ENCODE results near the gene ETV3. TPM values are rescaled to one million over a fixed set of nuclear protein-coding genes. Genes with fewer than 3 reads are reported as not detected.

ETV3 gene
- total and polyA plus RNA-seq, 10 of the 15 experiments (the other 5 are each of a cell fraction or from before 2014, with no cell fraction given) = 1.7 to 13.8 (median 7.2) TPM

GRCh38 chr1:157097692-157098091 is 40.5 kb downstream of the ETV3 start:
- no peak overlapping the region for H3K9ac ChIP-seq (ENCODE audit: control insufficient read depth, insufficient read depth, low read length)
- ChIA-PET CTCF (interaction anchor here (1.2 to 6.4 kb wide), 2 partner anchors 58 to 70 kb away, joined by 3 to 41 read pairs; no protein-coding TSS in a partner anchor), SMC1A (ENCODE audit: uncharacterized antibody, unreplicated experiment) (interaction anchor here (0.7 to 1.5 kb wide), 3 partner anchors 12 to 40 kb away, joined by 3 to 4 read pairs (median 3); no protein-coding TSS in a partner anchor), RAD21 (ENCODE audit: unreplicated experiment) (interaction anchor here (2.0 to 2.7 kb wide), 2 partner anchors 55 to 58 kb away, joined by 5 to 12 read pairs; no protein-coding TSS in a partner anchor), POLR2A (interaction anchor here (1.4 kb wide), 1 partner anchor 57 kb away, joined by 5 read pairs; no protein-coding TSS in a partner anchor)
- intact Hi-C loops (cut with micrococcal nuclease; ENCODE audit: unreplicated experiment) = no loop called here
- no peak overlapping the region for H3K27ac ChIP-seq (ENCODE audit: control insufficient read depth, insufficient read depth)
- FAIRE-seq (no peak), ATAC-seq (no peak), DNase-seq (ENCODE audit: low read depth, low spot score) (no peak)
- H2AFZ ChIP-seq (ENCODE audit: control insufficient read depth, low read depth, low read length) = no peak overlapping the region
- no peaks in the 10 kb centered on the region; a peak in 1 of 4 replicates for H3K27me3 ChIP-seq (replicated peaks in 1 of 2; ENCODE audit: control insufficient read depth in 2 of 2, insufficient read depth in 2 of 2, low read length in 1 of 2)
- H4K20me1 ChIP-seq (ENCODE audit: control insufficient read depth, insufficient read depth) = no peaks in the 10 kb centered on the region
- H3K9me3 ChIP-seq (replicated peaks; ENCODE audit: control insufficient read depth, insufficient read depth, low read length) = no peaks in the 10 kb centered on the region
- H3K36me3 ChIP-seq (ENCODE audit: control insufficient read depth in 2 of 2, insufficient read depth in 2 of 2, low read length in 1 of 2) = no peaks in the 10 kb centered on the region
- WGBS (ENCODE audit: insufficient coverage, insufficient replicate concordance, low lambda C conversion rate, missing lambda C conversion rate) = 20% methylated on average over 6 of the region's 6 CpGs
- H3K4me3 ChIP-seq = no peak overlapping the region
- H3K79me2 ChIP-seq (ENCODE audit: control insufficient read depth, insufficient read depth, low read length) = no peaks in the 10 kb centered on the region
- peaks cover 6% of the 10 kb centered on the region for H3K4me1 ChIP-seq (ENCODE audit: control insufficient read depth, insufficient read depth, low read length)
- TF ChIP-seq ZBTB40 (IDR thresholded peaks at IDR 0.05; ENCODE audit: borderline replicate concordance) (no peak), CREM (IDR thresholded peaks at IDR 0.05; ENCODE audit: low read depth) (no peak), E2F4 (IDR thresholded peaks at IDR 0.05; ENCODE audit: low read depth, low read length) (no peak), PBX3 (IDR thresholded peaks at IDR 0.05; ENCODE audit: insufficient replicate concordance, low read depth, low read length) (no peak), RUNX3 (IDR thresholded peaks at IDR 0.05; ENCODE audit: low read length) (no peak), CBX5 (IDR thresholded peaks at IDR 0.05; ENCODE audit: low read depth) (no peak)
- in situ Hi-C loops (cut with MboI) = loop anchor here (10.0 kb wide), 1 partner anchor 397 kb away; no protein-coding TSS in a partner anchor
- BruUV-seq (replicated peaks) = no TSS peak
- no peak overlapping the region for H3K4me2 ChIP-seq (ENCODE audit: control insufficient read depth, insufficient read depth)

All from GM12878 (cell line).